ENCODE results near the gene COLEC11.

DNA sequence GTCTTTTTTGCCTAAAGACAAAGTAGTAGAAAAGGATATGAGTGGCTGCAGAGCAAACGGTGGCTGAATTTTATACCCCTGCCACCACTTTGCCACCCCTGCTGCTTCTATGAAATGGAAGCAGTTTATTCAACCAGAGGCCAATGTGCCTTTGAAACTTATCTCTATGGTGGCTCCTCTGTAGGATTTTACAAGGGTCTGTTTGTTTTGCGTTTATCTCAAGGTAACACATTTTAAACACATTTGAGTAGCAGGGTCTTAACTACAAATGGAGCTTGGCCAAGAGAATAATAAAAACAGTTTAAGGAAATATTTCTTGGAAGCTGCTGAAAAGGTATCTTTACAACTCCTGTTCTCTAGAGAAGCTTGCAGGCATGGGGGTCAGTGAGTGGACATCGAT, 69.2 kb downstream of the COLEC11 start:
- TF ChIP-seq CTCF (optimal IDR thresholded peaks at IDR 0.05 in 1 of 3, IDR thresholded peaks at IDR 0.05 in 1 of 3, conservative IDR thresholded peaks at IDR 0.05 in 1 of 3; ENCODE audit: extremely low read depth in 1 of 3, insufficient read depth in 2 of 3, low read length in 3 of 3) (no peak), EZH2 (IDR thresholded peaks at IDR 0.05; ENCODE audit: low read length) (no peak)

Data from keratinocyte (primary cell).